ENCODE measurements around the gene ARHGAP15. TPM values are rescaled to one million over a fixed set of nuclear protein-coding genes. Genes with fewer than 3 reads are reported as not detected.

Gene ARHGAP15
- 10 to 100 TPM; 41.3 to 41.4 TPM for total RNA-seq
- polyA plus RNA-seq: 328 TPM

DNA sequence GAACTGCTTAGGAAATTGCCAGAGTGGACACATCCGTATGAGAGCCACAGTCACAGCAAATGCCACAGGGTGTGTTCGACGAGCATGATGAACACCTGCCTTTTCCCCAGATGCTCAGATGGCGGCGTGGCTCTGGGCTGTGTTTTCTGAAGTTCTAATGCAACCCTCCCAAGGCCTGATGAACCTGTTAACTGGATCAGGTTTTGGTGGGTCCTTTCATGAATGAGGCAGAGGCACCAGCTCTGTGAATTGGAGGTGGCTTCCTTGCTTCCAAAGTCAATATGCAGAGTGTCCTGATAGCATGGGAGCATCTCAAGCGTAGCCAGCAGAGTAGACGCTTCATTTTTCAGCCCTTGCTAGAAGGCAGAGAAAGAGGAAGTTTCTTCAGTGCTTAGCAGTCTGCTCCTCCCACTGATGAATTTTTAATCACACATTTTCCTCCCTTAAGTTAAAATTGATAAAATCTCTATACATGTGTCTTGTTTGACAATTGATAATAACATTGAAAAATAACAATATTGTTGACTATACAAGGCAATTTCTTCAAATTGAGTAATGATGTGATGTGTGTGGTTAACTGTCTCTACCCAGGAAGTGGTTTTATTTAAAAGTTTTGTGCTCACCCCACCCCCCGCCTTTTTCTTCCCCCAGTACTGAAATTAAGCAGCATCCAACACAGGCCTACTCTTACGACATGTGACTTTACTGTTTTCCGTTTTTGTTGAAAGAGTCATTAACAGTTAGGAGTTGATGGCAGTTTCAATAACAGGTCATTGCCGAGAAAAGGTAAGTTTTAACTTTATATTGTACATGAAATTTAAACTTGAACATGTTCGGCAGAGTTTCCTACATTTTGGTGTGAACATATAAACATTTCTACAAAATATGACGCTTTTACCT is at the start of gene ARHGAP15:
Gene ARHGAP15, plus strand, starts transcription at position 739 of the 900 bp plus-strand sequence.
- Mint-ChIP-seq H3K27me3 (no peaks in the 10 kb centered on the region), H3K27ac (peak within 1 kb of the TSS; percentile 77 to 98 (median 94)), H3K9me3 (peaks cover 0 to 2% (median 0%) of the 10 kb centered on the region in 5 donors), H3K4me1 (peaks cover 35 to 56% (median 52%) of the 10 kb centered on the region in 3 donors), H3K36me3 (peaks cover under 1 to 15% (median 5%) of the 10 kb centered on the region in 3 donors), H3K4me3 (peak within 1 kb of the TSS; percentile 73 to 91 (median 83))
- H3K36me3 ChIP-seq (ENCODE audit: insufficient read depth, low read length): no peaks in the 10 kb centered on the region
- H3K4me1 ChIP-seq (ENCODE audit: insufficient read depth, low read length): peaks cover 67% of the 10 kb centered on the region
- H3K9me3 ChIP-seq (ENCODE audit: low read length): no peaks in the 10 kb centered on the region
- DNase-seq: peak; percentile 48 to 81 (median 78)
- H3K27ac ChIP-seq (ENCODE audit: low read depth, low read length): peak within 1 kb of the TSS; percentile 81
- H3K27me3 ChIP-seq (ENCODE audit: insufficient read depth, low read length, poor library complexity, severe bottlenecking): no peaks in the 10 kb centered on the region
- ChIA-PET POLR2A (interaction anchor here (0.6 to 1.4 kb wide), 8 partner anchors 17 to 1469 kb away, joined by 3 to 5 read pairs (median 3); no protein-coding TSS in a partner anchor), CTCF (interaction anchor here (0.9 to 5.7 kb wide), 10 partner anchors 9 to 155 kb away, joined by 3 to 35 read pairs (median 6); no protein-coding TSS in a partner anchor)
- peak within 1 kb of the TSS; percentile 86 for H3K4me3 ChIP-seq (ENCODE audit: low read length)

DNA sequence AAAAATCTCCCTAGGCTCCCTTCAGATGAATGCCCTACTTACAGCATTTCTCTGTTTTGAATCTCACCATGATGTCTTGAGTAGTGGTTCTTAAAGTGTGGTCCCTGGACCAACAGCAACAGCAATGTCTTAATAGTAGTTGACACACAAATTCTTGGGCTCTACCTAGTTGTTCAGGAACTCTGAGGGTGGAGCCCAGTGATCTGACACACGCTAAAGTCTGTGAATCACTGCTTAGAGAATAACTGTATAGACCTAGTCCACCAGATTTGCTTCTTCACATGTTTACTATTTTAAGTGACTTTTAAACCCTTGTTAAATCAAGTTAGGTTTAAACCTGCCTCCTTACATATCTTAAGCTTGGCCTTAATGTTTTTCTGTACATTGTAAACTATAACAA is 47.6 kb upstream of the ARHGAP15 start:
- ChIA-PET CTCF (interaction anchor here (1.6 kb wide), 1 partner anchor 141 kb away, joined by 4 read pairs; no protein-coding TSS in a partner anchor), POLR2A (no interaction called here)
- Mint-ChIP-seq H3K4me3 (no peak overlapping the region), H3K27me3 (no peaks in the 10 kb centered on the region), H3K27ac (no peak overlapping the region), H3K4me1 (peaks cover 17 to 29% (median 24%) of the 10 kb centered on the region in 3 donors), H3K9me3 (no peaks in the 10 kb centered on the region), H3K36me3 (peaks cover 0 to 3% (median 0%) of the 10 kb centered on the region in 3 donors)
- H3K4me1 ChIP-seq (ENCODE audit: insufficient read depth, low read length): peaks cover 6% of the 10 kb centered on the region
- no peaks in the 10 kb centered on the region for H3K36me3 ChIP-seq (ENCODE audit: insufficient read depth, low read length)
- no peak overlapping the region for H3K27ac ChIP-seq (ENCODE audit: low read depth, low read length)
- no peaks in the 10 kb centered on the region for H3K9me3 ChIP-seq (ENCODE audit: low read length)
- no peak overlapping the region for H3K4me3 ChIP-seq (ENCODE audit: low read length)
- DNase-seq: no peak
- H3K27me3 ChIP-seq (ENCODE audit: insufficient read depth, low read length, poor library complexity, severe bottlenecking): no peaks in the 10 kb centered on the region

DNA sequence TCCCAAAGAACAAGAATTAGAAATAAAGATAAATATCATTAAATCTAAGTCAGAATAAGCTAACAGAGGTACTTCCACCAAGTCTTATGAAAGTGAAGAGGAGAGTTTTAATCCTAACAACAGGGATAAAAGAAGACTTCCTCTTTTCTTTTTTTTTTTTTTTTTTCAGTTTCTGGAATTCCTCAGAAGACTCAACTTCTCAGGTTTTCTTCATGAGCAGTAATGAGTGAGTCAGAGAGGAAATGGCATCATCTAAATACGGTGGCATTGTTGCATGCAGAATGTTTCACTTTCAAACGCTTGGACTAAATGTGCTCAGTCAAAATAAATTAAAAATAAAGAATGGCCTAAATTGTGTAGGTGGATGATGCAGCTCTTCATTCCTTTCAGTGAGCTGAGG is 45.6 kb upstream of the ARHGAP15 start:
- Mint-ChIP-seq H3K27me3 (no peaks in the 10 kb centered on the region), H3K36me3 (peaks cover 0 to 3% (median 0%) of the 10 kb centered on the region in 3 donors), H3K4me1 (peaks cover 17 to 33% (median 24%) of the 10 kb centered on the region in 3 donors), H3K9me3 (no peaks in the 10 kb centered on the region), H3K27ac (peak overlapping the region in 3 of 8 donors; percentile 20 to 57 (median 32)), H3K4me3 (peak overlapping the region in 5 of 7 donors; percentile 6 to 67 (median 51))
- no peaks in the 10 kb centered on the region for H3K27me3 ChIP-seq (ENCODE audit: insufficient read depth, low read length, poor library complexity, severe bottlenecking)
- no peaks in the 10 kb centered on the region for H3K36me3 ChIP-seq (ENCODE audit: insufficient read depth, low read length)
- CTCF ChIA-PET: interaction anchor here (0.7 kb wide), 1 partner anchor 170 kb away, joined by 3 read pairs; no protein-coding TSS in a partner anchor
- H3K4me3 ChIP-seq (ENCODE audit: low read length): no peak overlapping the region
- POLR2A ChIA-PET: interaction anchor here (0.6 kb wide), 1 partner anchor 9 kb away, joined by 3 read pairs; no protein-coding TSS in a partner anchor
- H3K4me1 ChIP-seq (ENCODE audit: insufficient read depth, low read length): peaks cover 6% of the 10 kb centered on the region
- no peak overlapping the region for H3K27ac ChIP-seq (ENCODE audit: low read depth, low read length)
- DNase-seq: no peak
- H3K9me3 ChIP-seq (ENCODE audit: low read length): no peaks in the 10 kb centered on the region

DNA sequence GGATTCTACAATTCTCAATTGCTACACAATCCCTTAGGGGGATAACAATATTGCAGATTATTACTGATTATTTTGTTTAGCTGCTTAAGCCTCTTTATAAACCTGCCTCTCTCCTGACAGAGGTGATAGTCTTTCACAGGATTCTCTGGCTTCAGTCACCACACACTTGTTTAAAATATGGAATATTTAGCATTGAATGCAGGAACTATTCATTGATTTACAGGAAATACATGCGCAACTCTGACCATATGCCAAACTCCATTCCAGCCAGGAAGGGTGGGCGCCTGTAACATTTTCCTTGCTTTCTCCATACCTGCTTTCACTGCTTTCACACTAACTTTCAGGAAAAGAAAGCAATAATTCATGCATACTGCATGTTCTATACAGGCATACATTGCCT is 44.8 kb upstream of the ARHGAP15 start:
- POLR2A ChIA-PET: interaction anchor here (0.6 kb wide), 1 partner anchor 8 kb away, joined by 3 read pairs; no protein-coding TSS in a partner anchor
- no peaks in the 10 kb centered on the region for H3K36me3 ChIP-seq (ENCODE audit: insufficient read depth, low read length)
- Mint-ChIP-seq H3K4me3 (peak overlapping the region in 3 of 7 donors; percentile 14 to 65 (median 23)), H3K27ac (peak overlapping the region in 1 of 8 donors; percentile 32), H3K4me1 (peaks cover 17 to 33% (median 24%) of the 10 kb centered on the region in 3 donors), H3K27me3 (no peaks in the 10 kb centered on the region), H3K9me3 (no peaks in the 10 kb centered on the region), H3K36me3 (peaks cover 0 to 3% (median 0%) of the 10 kb centered on the region in 3 donors)
- no peaks in the 10 kb centered on the region for H3K9me3 ChIP-seq (ENCODE audit: low read length)
- H3K4me3 ChIP-seq (ENCODE audit: low read length): no peak overlapping the region
- no peak for DNase-seq
- no peaks in the 10 kb centered on the region for H3K27me3 ChIP-seq (ENCODE audit: insufficient read depth, low read length, poor library complexity, severe bottlenecking)
- peaks cover 6% of the 10 kb centered on the region for H3K4me1 ChIP-seq (ENCODE audit: insufficient read depth, low read length)
- CTCF ChIA-PET: interaction anchor here (1.5 kb wide), 1 partner anchor 26 kb away, joined by 3 read pairs; no protein-coding TSS in a partner anchor
- no peak overlapping the region for H3K27ac ChIP-seq (ENCODE audit: low read depth, low read length)

DNA sequence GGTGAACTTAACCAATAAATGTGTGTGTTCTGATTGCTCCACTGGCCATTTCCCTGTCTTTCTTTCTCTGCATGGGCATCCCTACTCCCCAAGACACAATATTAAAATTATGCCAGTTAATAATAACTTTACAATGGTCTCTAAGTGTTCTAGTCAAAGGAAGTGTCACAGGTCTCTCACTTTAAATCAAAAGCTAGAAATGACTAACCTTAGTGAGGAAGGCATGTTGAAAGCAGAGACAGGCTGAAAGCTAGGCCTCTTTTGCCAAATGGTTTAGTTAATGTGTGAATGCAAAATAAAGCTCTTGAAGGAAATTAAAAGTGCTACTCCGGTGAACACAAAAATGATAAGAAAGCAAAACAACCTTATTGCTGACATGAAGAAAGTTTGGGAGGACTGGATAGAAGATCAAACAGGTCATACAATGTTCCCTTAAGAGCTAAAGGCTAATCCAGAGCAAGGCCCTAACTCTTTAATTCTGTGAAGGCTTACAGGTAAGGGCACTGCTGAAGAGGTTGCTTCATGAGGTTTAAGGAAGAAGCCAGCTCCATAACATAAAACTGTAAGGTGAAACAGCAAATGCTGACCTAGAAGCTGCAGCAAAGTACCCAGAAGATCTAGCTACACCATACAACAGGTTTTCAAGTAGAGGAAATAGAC is 44.0 kb upstream of the ARHGAP15 start:
- H3K4me3 ChIP-seq (ENCODE audit: low read length): no peak overlapping the region
- peak overlapping the region in 5 of 8 donors; percentile 1 to 84 (median 19) for H3K27ac Mint-ChIP-seq
- no peaks in the 10 kb centered on the region for H3K27me3 ChIP-seq (ENCODE audit: insufficient read depth, low read length, poor library complexity, severe bottlenecking)
- H3K36me3 Mint-ChIP-seq: peaks cover 0 to 3% (median 0%) of the 10 kb centered on the region in 3 donors
- no peak for DNase-seq
- peak overlapping the region in 1 of 7 donors; percentile 3 for H3K4me3 Mint-ChIP-seq
- H3K9me3 ChIP-seq (ENCODE audit: low read length): no peaks in the 10 kb centered on the region
- peaks cover 6% of the 10 kb centered on the region for H3K4me1 ChIP-seq (ENCODE audit: insufficient read depth, low read length)
- H3K36me3 ChIP-seq (ENCODE audit: insufficient read depth, low read length): no peaks in the 10 kb centered on the region
- no peaks in the 10 kb centered on the region for H3K9me3 Mint-ChIP-seq
- peaks cover 17 to 33% (median 24%) of the 10 kb centered on the region in 3 donors for H3K4me1 Mint-ChIP-seq
- POLR2A ChIA-PET: no interaction called here
- no peaks in the 10 kb centered on the region for H3K27me3 Mint-ChIP-seq
- H3K27ac ChIP-seq (ENCODE audit: low read depth, low read length): no peak overlapping the region
- CTCF ChIA-PET: interaction anchor here (0.6 to 1.5 kb wide), 4 partner anchors 8 to 370 kb away, joined by 3 read pairs; no protein-coding TSS in a partner anchor

DNA sequence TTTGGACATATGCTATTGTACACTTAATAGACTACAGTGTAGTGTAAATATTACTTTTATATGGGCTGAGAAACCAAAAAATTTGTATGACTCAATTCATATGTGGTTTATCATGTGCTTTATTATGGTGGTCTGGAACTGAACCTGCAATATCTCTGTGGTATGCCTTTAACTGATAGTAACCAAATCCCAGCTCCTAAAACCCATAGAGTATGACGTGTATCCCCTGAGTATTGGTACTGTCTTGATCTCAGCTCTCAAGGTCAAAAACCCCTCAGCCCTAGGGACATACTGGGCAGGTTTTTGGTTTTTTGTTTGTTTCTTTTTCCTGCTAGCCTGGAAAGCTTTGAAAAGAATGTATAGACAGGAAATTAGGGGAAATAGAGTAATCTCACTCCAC is 42.2 kb upstream of the ARHGAP15 start:
- Histone ChIP-seq H3K4me1 (ENCODE audit: insufficient read depth, low read length) (peaks cover 6% of the 10 kb centered on the region), H3K27ac (ENCODE audit: low read depth, low read length) (no peak overlapping the region), H3K9me3 (ENCODE audit: low read length) (no peaks in the 10 kb centered on the region), H3K27me3 (ENCODE audit: insufficient read depth, low read length, poor library complexity, severe bottlenecking) (no peaks in the 10 kb centered on the region), H3K4me3 (ENCODE audit: low read length) (no peak overlapping the region), H3K36me3 (ENCODE audit: insufficient read depth, low read length) (no peaks in the 10 kb centered on the region)
- no peaks in the 10 kb centered on the region for H3K27me3 Mint-ChIP-seq
- peaks cover 17 to 33% (median 24%) of the 10 kb centered on the region in 3 donors for H3K4me1 Mint-ChIP-seq
- no peak overlapping the region for H3K4me3 Mint-ChIP-seq
- H3K9me3 Mint-ChIP-seq: no peaks in the 10 kb centered on the region
- CTCF ChIA-PET: no interaction called here
- no peak overlapping the region for H3K27ac Mint-ChIP-seq
- POLR2A ChIA-PET: no interaction called here
- H3K36me3 Mint-ChIP-seq: peaks cover 0 to 3% (median 0%) of the 10 kb centered on the region in 3 donors
- DNase-seq: no peak

DNA sequence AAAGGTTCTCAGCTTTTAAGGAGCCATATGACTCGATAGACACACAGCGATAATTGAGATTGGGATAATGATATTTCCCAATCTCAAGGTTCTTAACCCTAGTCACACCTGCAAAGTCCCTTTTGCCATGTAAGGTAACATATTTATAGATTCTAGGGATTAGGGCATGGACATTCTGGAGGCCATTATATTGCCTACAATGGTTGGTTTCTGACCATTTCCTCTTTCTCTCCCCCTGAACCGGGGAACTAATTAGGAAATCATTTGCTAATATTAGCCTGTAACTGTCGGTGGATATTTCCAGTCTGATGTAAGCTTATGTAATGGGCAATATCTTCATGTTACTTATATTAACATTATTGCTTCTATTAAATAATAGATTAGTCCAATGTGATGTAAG is 40.8 kb upstream of the ARHGAP15 start:
- CTCF ChIA-PET: no interaction called here
- no peak overlapping the region for H3K27ac ChIP-seq (ENCODE audit: low read depth, low read length)
- H3K4me3 Mint-ChIP-seq: no peak overlapping the region

More for the DNA sequence above, 40.8 kb upstream of the ARHGAP15 start:
- Mint-ChIP-seq H3K4me1 (peaks cover 17 to 33% (median 24%) of the 10 kb centered on the region in 3 donors), H3K9me3 (no peaks in the 10 kb centered on the region), H3K27me3 (no peaks in the 10 kb centered on the region), H3K27ac (no peak overlapping the region), H3K36me3 (peaks cover 0 to 3% (median 0%) of the 10 kb centered on the region in 3 donors)
- no peak for DNase-seq
- H3K4me3 ChIP-seq (ENCODE audit: low read length): no peak overlapping the region
- H3K4me1 ChIP-seq (ENCODE audit: insufficient read depth, low read length): peaks cover 6% of the 10 kb centered on the region
- H3K27me3 ChIP-seq (ENCODE audit: insufficient read depth, low read length, poor library complexity, severe bottlenecking): no peaks in the 10 kb centered on the region
- POLR2A ChIA-PET: no interaction called here
- H3K9me3 ChIP-seq (ENCODE audit: low read length): no peaks in the 10 kb centered on the region
- H3K36me3 ChIP-seq (ENCODE audit: insufficient read depth, low read length): no peaks in the 10 kb centered on the region

Data from CD8-positive, alpha-beta memory T cell (primary cell).